Measurements from ENCODE around the gene PPP3CA. TPM values are rescaled to one million over a fixed set of nuclear protein-coding genes. Genes with fewer than 3 reads are reported as not detected.

The PPP3CA gene
- total and polyA plus RNA-seq, 2 of the 8 experiments (the other 6 are each of a cell fraction or from before 2014, with no cell fraction given), result 7.9 to 35.0 TPM

DNA sequence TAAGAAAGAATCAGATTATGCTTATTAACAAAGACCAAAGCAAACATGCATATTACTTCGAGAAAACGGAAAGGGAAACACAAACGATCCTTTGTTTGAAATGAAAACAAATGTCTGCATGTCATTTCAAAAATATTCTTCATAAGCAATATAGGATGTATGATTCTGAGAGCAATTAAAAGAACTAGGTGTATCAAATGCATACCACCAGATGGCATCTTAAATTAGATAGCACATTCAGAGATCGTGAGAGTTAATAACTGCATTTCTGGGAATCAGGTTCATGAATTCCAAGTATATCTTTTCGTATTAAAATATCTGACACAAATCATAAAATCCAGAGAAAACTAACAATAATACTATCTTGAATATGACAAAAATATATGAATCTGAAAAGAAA, 159.5 kb downstream of the PPP3CA start (continued):
- TF ChIP-seq, protein P1, sequence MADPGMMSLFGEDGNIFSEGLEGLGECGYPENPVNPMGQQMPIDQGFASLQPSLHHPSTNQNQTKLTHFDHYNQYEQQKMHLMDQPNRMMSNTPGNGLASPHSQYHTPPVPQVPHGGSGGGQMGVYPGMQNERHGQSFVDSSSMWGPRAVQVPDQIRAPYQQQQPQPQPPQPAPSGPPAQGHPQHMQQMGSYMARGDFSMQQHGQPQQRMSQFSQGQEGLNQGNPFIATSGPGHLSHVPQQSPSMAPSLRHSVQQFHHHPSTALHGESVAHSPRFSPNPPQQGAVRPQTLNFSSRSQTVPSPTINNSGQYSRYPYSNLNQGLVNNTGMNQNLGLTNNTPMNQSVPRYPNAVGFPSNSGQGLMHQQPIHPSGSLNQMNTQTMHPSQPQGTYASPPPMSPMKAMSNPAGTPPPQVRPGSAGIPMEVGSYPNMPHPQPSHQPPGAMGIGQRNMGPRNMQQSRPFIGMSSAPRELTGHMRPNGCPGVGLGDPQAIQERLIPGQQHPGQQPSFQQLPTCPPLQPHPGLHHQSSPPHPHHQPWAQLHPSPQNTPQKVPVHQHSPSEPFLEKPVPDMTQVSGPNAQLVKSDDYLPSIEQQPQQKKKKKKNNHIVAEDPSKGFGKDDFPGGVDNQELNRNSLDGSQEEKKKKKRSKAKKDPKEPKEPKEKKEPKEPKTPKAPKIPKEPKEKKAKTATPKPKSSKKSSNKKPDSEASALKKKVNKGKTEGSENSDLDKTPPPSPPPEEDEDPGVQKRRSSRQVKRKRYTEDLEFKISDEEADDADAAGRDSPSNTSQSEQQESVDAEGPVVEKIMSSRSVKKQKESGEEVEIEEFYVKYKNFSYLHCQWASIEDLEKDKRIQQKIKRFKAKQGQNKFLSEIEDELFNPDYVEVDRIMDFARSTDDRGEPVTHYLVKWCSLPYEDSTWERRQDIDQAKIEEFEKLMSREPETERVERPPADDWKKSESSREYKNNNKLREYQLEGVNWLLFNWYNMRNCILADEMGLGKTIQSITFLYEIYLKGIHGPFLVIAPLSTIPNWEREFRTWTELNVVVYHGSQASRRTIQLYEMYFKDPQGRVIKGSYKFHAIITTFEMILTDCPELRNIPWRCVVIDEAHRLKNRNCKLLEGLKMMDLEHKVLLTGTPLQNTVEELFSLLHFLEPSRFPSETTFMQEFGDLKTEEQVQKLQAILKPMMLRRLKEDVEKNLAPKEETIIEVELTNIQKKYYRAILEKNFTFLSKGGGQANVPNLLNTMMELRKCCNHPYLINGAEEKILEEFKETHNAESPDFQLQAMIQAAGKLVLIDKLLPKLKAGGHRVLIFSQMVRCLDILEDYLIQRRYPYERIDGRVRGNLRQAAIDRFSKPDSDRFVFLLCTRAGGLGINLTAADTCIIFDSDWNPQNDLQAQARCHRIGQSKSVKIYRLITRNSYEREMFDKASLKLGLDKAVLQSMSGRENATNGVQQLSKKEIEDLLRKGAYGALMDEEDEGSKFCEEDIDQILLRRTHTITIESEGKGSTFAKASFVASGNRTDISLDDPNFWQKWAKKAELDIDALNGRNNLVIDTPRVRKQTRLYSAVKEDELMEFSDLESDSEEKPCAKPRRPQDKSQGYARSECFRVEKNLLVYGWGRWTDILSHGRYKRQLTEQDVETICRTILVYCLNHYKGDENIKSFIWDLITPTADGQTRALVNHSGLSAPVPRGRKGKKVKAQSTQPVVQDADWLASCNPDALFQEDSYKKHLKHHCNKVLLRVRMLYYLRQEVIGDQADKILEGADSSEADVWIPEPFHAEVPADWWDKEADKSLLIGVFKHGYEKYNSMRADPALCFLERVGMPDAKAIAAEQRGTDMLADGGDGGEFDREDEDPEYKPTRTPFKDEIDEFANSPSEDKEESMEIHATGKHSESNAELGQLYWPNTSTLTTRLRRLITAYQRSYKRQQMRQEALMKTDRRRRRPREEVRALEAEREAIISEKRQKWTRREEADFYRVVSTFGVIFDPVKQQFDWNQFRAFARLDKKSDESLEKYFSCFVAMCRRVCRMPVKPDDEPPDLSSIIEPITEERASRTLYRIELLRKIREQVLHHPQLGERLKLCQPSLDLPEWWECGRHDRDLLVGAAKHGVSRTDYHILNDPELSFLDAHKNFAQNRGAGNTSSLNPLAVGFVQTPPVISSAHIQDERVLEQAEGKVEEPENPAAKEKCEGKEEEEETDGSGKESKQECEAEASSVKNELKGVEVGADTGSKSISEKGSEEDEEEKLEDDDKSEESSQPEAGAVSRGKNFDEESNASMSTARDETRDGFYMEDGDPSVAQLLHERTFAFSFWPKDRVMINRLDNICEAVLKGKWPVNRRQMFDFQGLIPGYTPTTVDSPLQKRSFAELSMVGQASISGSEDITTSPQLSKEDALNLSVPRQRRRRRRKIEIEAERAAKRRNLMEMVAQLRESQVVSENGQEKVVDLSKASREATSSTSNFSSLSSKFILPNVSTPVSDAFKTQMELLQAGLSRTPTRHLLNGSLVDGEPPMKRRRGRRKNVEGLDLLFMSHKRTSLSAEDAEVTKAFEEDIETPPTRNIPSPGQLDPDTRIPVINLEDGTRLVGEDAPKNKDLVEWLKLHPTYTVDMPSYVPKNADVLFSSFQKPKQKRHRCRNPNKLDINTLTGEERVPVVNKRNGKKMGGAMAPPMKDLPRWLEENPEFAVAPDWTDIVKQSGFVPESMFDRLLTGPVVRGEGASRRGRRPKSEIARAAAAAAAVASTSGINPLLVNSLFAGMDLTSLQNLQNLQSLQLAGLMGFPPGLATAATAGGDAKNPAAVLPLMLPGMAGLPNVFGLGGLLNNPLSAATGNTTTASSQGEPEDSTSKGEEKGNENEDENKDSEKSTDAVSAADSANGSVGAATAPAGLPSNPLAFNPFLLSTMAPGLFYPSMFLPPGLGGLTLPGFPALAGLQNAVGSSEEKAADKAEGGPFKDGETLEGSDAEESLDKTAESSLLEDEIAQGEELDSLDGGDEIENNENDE (IDR thresholded peaks at IDR 0.05; ENCODE audit: insufficient replicate concordance, low read length), result no peak
- TF ChIP-seq HDAC2 (IDR thresholded peaks at IDR 0.05; ENCODE audit: borderline replicate concordance in 1 of 2, low read depth in 2 of 2, low read length in 2 of 2) (no peak), MAFK (IDR thresholded peaks at IDR 0.05; ENCODE audit: low read depth, low read length) (no peak), RBBP5 (IDR thresholded peaks at IDR 0.05; ENCODE audit: borderline replicate concordance, low read depth, low read length) (no peak), BCL11A (IDR thresholded peaks at IDR 0.05; ENCODE audit: low read depth in 2 of 2, low read length in 2 of 2) (no peak), YY1 (IDR thresholded peaks at IDR 0.05; ENCODE audit: low read depth, low read length) (no peak), SRF (IDR thresholded peaks at IDR 0.05; ENCODE audit: low read depth, low read length) (no peak), JUN (IDR thresholded peaks at IDR 0.05; ENCODE audit: low read depth, low read length) (no peak), CHD1 (IDR thresholded peaks at IDR 0.05; ENCODE audit: low read depth, low read length) (no peak), HDAC6 (IDR thresholded peaks at IDR 0.05; ENCODE audit: low read depth, low read length) (no peak), SP4 (IDR thresholded peaks at IDR 0.05; ENCODE audit: low read length) (no peak), SP1 (IDR thresholded peaks at IDR 0.05; ENCODE audit: low read depth, low read length) (no peak), POLR2A (IDR thresholded peaks at IDR 0.05; ENCODE audit: control extremely low read depth in 1 of 2, low read depth in 2 of 2, low read length in 2 of 2) (no peak)

Data from H1 (cell line).